ENCODE results near the gene CDH1. TPM values are rescaled to one million over a fixed set of nuclear protein-coding genes. Genes with fewer than 3 reads are reported as not detected.

The CDH1 gene
- total RNA-seq, 2 donors from 2014 or later: 118 to 123 TPM

DNA sequence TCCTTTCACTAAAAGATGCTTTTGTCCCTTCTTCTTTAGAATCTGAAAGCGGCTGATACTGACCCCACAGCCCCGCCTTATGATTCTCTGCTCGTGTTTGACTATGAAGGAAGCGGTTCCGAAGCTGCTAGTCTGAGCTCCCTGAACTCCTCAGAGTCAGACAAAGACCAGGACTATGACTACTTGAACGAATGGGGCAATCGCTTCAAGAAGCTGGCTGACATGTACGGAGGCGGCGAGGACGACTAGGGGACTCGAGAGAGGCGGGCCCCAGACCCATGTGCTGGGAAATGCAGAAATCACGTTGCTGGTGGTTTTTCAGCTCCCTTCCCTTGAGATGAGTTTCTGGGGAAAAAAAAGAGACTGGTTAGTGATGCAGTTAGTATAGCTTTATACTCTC, 96.2 kb downstream of the CDH1 start:
- 90 to 95% methylated on average over 13 to 14 of the region's 14 CpGs for WGBS, 2 experiments (ENCODE audit: insufficient coverage in 1 of 2, insufficient read length in 1 of 2)
- Mint-ChIP-seq H3K4me3 (no peak overlapping the region), H3K4me1 (no peaks in the 10 kb centered on the region), H3K36me3 (ENCODE audit: low read depth) (peaks cover 60% of the 10 kb centered on the region), H3K27me3 (ENCODE audit: insufficient read depth) (no peaks in the 10 kb centered on the region), H3K9me3 (no peaks in the 10 kb centered on the region), H3K27ac (no peak overlapping the region)
- no peak for DNase-seq
- Histone ChIP-seq H3K9ac (ENCODE audit: extremely low read depth, low read length, poor library complexity, severe bottlenecking) (no peak overlapping the region), H3K9me3 (ENCODE audit: control insufficient read depth, low read length) (no peaks in the 10 kb centered on the region), H3K27ac (ENCODE audit: low read depth, low read length) (no peak overlapping the region), H3K36me3 (ENCODE audit: control insufficient read depth, insufficient read depth, low read length) (no peaks in the 10 kb centered on the region), H3K27me3 (ENCODE audit: control insufficient read depth, insufficient read depth, low read length, poor library complexity, severe bottlenecking) (no peaks in the 10 kb centered on the region), H3K4me3 (ENCODE audit: low read length) (no peak overlapping the region), H3K4me1 (ENCODE audit: control insufficient read depth, insufficient read depth, low read length) (no peaks in the 10 kb centered on the region)
- TF ChIP-seq, protein P1, sequence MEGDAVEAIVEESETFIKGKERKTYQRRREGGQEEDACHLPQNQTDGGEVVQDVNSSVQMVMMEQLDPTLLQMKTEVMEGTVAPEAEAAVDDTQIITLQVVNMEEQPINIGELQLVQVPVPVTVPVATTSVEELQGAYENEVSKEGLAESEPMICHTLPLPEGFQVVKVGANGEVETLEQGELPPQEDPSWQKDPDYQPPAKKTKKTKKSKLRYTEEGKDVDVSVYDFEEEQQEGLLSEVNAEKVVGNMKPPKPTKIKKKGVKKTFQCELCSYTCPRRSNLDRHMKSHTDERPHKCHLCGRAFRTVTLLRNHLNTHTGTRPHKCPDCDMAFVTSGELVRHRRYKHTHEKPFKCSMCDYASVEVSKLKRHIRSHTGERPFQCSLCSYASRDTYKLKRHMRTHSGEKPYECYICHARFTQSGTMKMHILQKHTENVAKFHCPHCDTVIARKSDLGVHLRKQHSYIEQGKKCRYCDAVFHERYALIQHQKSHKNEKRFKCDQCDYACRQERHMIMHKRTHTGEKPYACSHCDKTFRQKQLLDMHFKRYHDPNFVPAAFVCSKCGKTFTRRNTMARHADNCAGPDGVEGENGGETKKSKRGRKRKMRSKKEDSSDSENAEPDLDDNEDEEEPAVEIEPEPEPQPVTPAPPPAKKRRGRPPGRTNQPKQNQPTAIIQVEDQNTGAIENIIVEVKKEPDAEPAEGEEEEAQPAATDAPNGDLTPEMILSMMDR (conservative IDR thresholded peaks at IDR 0.05): no peak

DNA sequence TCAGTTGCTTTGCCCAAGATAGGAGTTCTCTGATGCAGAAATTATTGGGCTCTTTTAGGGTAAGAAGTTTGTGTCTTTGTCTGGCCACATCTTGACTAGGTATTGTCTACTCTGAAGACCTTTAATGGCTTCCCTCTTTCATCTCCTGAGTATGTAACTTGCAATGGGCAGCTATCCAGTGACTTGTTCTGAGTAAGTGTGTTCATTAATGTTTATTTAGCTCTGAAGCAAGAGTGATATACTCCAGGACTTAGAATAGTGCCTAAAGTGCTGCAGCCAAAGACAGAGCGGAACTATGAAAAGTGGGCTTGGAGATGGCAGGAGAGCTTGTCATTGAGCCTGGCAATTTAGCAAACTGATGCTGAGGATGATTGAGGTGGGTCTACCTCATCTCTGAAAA, 97.5 kb downstream of the CDH1 start:
- no peaks in the 10 kb centered on the region for H3K27me3 Mint-ChIP-seq (ENCODE audit: insufficient read depth)
- DNase-seq: no peak
- H3K27ac Mint-ChIP-seq: no peak overlapping the region
- no peaks in the 10 kb centered on the region for H3K9me3 ChIP-seq (ENCODE audit: control insufficient read depth, low read length)
- H3K27me3 ChIP-seq (ENCODE audit: control insufficient read depth, insufficient read depth, low read length, poor library complexity, severe bottlenecking): no peaks in the 10 kb centered on the region
- no peak overlapping the region for H3K27ac ChIP-seq (ENCODE audit: low read depth, low read length)
- no peak overlapping the region for H3K4me3 Mint-ChIP-seq
- TF ChIP-seq, protein P1 (conservative IDR thresholded peaks at IDR 0.05): no peak
- no peaks in the 10 kb centered on the region for H3K4me1 Mint-ChIP-seq
- no peak overlapping the region for H3K9ac ChIP-seq (ENCODE audit: extremely low read depth, low read length, poor library complexity, severe bottlenecking)
- H3K36me3 ChIP-seq (ENCODE audit: control insufficient read depth, insufficient read depth, low read length): no peaks in the 10 kb centered on the region
- no peaks in the 10 kb centered on the region for H3K4me1 ChIP-seq (ENCODE audit: control insufficient read depth, insufficient read depth, low read length)
- WGBS, 2 experiments (ENCODE audit: insufficient coverage in 1 of 2, insufficient read length in 1 of 2): 97 to 100% methylated on average over 1 of the region's 1 CpG
- H3K9me3 Mint-ChIP-seq: no peaks in the 10 kb centered on the region
- peaks cover 49% of the 10 kb centered on the region for H3K36me3 Mint-ChIP-seq (ENCODE audit: low read depth)
- no peak overlapping the region for H3K4me3 ChIP-seq (ENCODE audit: low read length)

- Histone ChIP-seq H3K9me3 (ENCODE audit: control insufficient read depth, low read length) (no peaks in the 10 kb centered on the region), H3K4me3 (ENCODE audit: low read length) (no peak overlapping the region), H3K27ac (ENCODE audit: low read depth, low read length) (no peak overlapping the region), H3K9ac (ENCODE audit: extremely low read depth, low read length, poor library complexity, severe bottlenecking) (no peak overlapping the region), H3K36me3 (ENCODE audit: control insufficient read depth, insufficient read depth, low read length) (no peaks in the 10 kb centered on the region), H3K27me3 (ENCODE audit: control insufficient read depth, insufficient read depth, low read length, poor library complexity, severe bottlenecking) (no peaks in the 10 kb centered on the region), H3K4me1 (ENCODE audit: control insufficient read depth, insufficient read depth, low read length) (no peaks in the 10 kb centered on the region)
- no peaks in the 10 kb centered on the region for H3K9me3 Mint-ChIP-seq
- no peak overlapping the region for H3K4me3 Mint-ChIP-seq
- peaks cover 37% of the 10 kb centered on the region for H3K36me3 Mint-ChIP-seq (ENCODE audit: low read depth)
- no peak overlapping the region for H3K27ac Mint-ChIP-seq
- 88 to 96% methylated on average over 4 to 5 of the region's 5 CpGs for WGBS, 2 experiments (ENCODE audit: insufficient coverage in 1 of 2, insufficient read length in 1 of 2)
- TF ChIP-seq, protein P1 (conservative IDR thresholded peaks at IDR 0.05): no peak
- no peaks in the 10 kb centered on the region for H3K27me3 Mint-ChIP-seq (ENCODE audit: insufficient read depth)
- no peaks in the 10 kb centered on the region for H3K4me1 Mint-ChIP-seq
- DNase-seq: no peak
These were observed 98.9 kb downstream of the CDH1 start for GRCh38 chr16:68835970-68836369.

Data from endodermal cell (in vitro differentiated cells).